GM12891 (cell line): Measurements from ENCODE around the gene ATAD3A.

ENCODE experiments used
- POLR2A ChIP-seq: IDR thresholded peaks from 2 replicates; pipeline ENCODE4 v1.6.1; 2011; ENCODE audit warnings: low read depth, low read length, control low read depth
- POLR2AphosphoS5 ChIP-seq: IDR thresholded peaks from 2 replicates; pipeline ENCODE4 v1.6.1; 2011; ENCODE audit warnings: low read depth, low read length, control low read depth
- POU2F2 ChIP-seq: IDR thresholded peaks from 2 replicates; pipeline ENCODE4 v1.6.1; 2011; ENCODE audit warnings: low read depth, mild to moderate bottlenecking, control low read depth, low read length, moderate library complexity
- TAF1 ChIP-seq: IDR thresholded peaks from 2 replicates; pipeline ENCODE4 v1.6.1; 2011; ENCODE audit warnings: low read depth, low read length, control low read depth

GRCh38 chr1:1527092-1527816 is 15.3 kb downstream of the ATAD3A start:
- TF ChIP-seq POU2F2 (no peak), POLR2AphosphoS5 (no peak), POLR2A (no peak), TAF1 (no peak)
